Loucy (cell line): Measurements from ENCODE around the gene SCD5.

Experiments
- H2AFZ ChIP-seq: fragments of 200-600 bp; sonication (generic); 2 replicates; pipeline ENCODE4 v1.6.0; 2016; ENCODE audit warnings: antibody characterized with exemption, mild to moderate bottlenecking, low read length, moderate library complexity
- H3F3A ChIP-seq: fragments of 200-600 bp; 2 replicates; pipeline ENCODE4 v1.6.0; 2016; ENCODE audit warnings: antibody characterized with exemption, low read depth, mild to moderate bottlenecking
- H3K27me3 ChIP-seq: fragments of 200-600 bp; sonication (generic); 2 replicates; pipeline ENCODE4 v1.6.1; 2014; ENCODE audit warnings: low read length, mild to moderate bottlenecking; ENCODE audit not compliant: insufficient read depth, poor library complexity, severe bottlenecking
- H3K36me3 ChIP-seq: fragments of 200-600 bp; sonication (generic); 2 replicates; pipeline ENCODE4 v1.6.1; 2016; ENCODE audit warnings: low read length; ENCODE audit not compliant: insufficient read depth
- H3K4me1 ChIP-seq: fragments of 200-600 bp; sonication (generic); 2 replicates; pipeline ENCODE4 v1.5.1; 2014; ENCODE audit warnings: low read length, mild to moderate bottlenecking; ENCODE audit not compliant: insufficient read depth, poor library complexity, severe bottlenecking
- H3K4me2 ChIP-seq: fragments of 200-600 bp; sonication (generic); 2 replicates; pipeline ENCODE4 v1.6.0; 2014; ENCODE audit warnings: antibody characterized with exemption, low read length, low read depth, mild to moderate bottlenecking; ENCODE audit not compliant: poor library complexity, severe bottlenecking
- H3K4me3 ChIP-seq: fragments of 200-600 bp; sonication (generic); 2 replicates; pipeline ENCODE4 v1.5.1; 2014; ENCODE audit warnings: low read length, mild to moderate bottlenecking, mixed read lengths; ENCODE audit not compliant: poor library complexity, severe bottlenecking
- H3K79me2 ChIP-seq: fragments of 200-600 bp; sonication (generic); 2 replicates; pipeline ENCODE4 v1.6.1; 2014; ENCODE audit warnings: low read length; ENCODE audit not compliant: insufficient read depth
- H3K9ac ChIP-seq: fragments of 200-600 bp; sonication (generic); 2 replicates; pipeline ENCODE4 v1.6.0; 2014; ENCODE audit warnings: mild to moderate bottlenecking, low read depth, low read length, moderate library complexity; ENCODE audit not compliant: poor library complexity, severe bottlenecking
- H3K9me2 ChIP-seq: fragments of 200-600 bp; sonication (generic); replicated peaks from 2 replicates; pipeline ENCODE4 v1.6.1; 2016; ENCODE audit warnings: low read depth, low read length, mixed read lengths
- H3K9me3 ChIP-seq: fragments of 200-600 bp; sonication (generic); 2 replicates; pipeline ENCODE4 v1.6.1; 2014; ENCODE audit warnings: mild to moderate bottlenecking, antibody characterized with exemption, low read length, low read depth; ENCODE audit not compliant: insufficient read depth
- H4K20me1 ChIP-seq: fragments of 200-600 bp; sonication (generic); 2 replicates; pipeline ENCODE4 v1.6.0; 2014; ENCODE audit warnings: antibody characterized with exemption, low read length, mild to moderate bottlenecking; ENCODE audit not compliant: insufficient read depth, poor library complexity, severe bottlenecking
- EZH2phosphoT487 ChIP-seq: fragments of 200-600 bp; IDR thresholded peaks from 2 replicates; pipeline ENCODE4 v1.6.1; 2018; ENCODE audit warnings: antibody characterized with exemption, mild to moderate bottlenecking, moderate library complexity, borderline replicate concordance
- TF ChIP-seq, protein P1 (sequence below): fragments of 200-600 bp; sonication (generic); conservative IDR thresholded peaks from 2 replicates; pipeline ENCODE4 v1.5.1; 2014; ENCODE audit warnings: mild to moderate bottlenecking, antibody characterized with exemption, low read length

Gene SCD5

DNA sequence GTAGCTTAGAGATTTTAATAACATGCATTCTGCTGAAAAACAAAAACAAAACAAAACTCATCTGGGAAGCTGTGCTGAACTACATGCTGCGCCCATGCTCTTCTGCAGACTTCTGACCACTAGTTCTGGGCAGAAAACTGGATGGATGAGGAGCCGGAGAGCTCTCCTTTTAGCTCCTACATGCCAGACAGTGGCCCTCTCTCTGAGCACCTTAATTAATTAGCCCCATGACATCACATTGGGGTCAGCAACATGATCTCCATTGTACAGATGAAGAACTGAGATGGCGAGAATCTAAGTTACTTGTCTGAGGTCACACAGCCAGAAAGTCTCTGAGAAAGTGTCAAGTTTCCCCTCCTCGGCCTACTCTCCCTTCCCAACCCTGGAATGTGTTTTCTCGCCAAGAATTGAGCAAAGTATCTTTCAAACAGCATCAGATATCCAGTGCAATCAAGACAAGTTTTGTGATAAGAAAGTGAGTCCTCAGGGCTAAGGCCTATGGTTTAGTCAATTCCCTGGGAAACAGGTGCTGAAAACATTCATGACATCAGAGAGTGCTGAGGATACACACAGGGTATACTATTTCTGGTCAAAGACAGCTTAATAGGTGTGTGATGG is 21.6 kb downstream of the SCD5 start:
- no peaks in the 10 kb centered on the region for H3K9me2 ChIP-seq
- H3K9me3 ChIP-seq: no peaks in the 10 kb centered on the region
- no peaks in the 10 kb centered on the region for H4K20me1 ChIP-seq
- peaks cover 6% of the 10 kb centered on the region for H3F3A ChIP-seq
- no peak overlapping the region for H3K4me3 ChIP-seq
- peaks cover 38% of the 10 kb centered on the region for H3K79me2 ChIP-seq
- no peak overlapping the region for H3K9ac ChIP-seq
- no peak for TF ChIP-seq EZH2phosphoT487
- TF ChIP-seq, protein P1, sequence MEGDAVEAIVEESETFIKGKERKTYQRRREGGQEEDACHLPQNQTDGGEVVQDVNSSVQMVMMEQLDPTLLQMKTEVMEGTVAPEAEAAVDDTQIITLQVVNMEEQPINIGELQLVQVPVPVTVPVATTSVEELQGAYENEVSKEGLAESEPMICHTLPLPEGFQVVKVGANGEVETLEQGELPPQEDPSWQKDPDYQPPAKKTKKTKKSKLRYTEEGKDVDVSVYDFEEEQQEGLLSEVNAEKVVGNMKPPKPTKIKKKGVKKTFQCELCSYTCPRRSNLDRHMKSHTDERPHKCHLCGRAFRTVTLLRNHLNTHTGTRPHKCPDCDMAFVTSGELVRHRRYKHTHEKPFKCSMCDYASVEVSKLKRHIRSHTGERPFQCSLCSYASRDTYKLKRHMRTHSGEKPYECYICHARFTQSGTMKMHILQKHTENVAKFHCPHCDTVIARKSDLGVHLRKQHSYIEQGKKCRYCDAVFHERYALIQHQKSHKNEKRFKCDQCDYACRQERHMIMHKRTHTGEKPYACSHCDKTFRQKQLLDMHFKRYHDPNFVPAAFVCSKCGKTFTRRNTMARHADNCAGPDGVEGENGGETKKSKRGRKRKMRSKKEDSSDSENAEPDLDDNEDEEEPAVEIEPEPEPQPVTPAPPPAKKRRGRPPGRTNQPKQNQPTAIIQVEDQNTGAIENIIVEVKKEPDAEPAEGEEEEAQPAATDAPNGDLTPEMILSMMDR: no peak
- no peak overlapping the region for H3K4me2 ChIP-seq
- no peak overlapping the region for H2AFZ ChIP-seq
- H3K4me1 ChIP-seq: peaks cover 28% of the 10 kb centered on the region
- no peaks in the 10 kb centered on the region; the same call in 1 of the 2 replicates for H3K36me3 ChIP-seq
- no peaks in the 10 kb centered on the region for H3K27me3 ChIP-seq

DNA sequence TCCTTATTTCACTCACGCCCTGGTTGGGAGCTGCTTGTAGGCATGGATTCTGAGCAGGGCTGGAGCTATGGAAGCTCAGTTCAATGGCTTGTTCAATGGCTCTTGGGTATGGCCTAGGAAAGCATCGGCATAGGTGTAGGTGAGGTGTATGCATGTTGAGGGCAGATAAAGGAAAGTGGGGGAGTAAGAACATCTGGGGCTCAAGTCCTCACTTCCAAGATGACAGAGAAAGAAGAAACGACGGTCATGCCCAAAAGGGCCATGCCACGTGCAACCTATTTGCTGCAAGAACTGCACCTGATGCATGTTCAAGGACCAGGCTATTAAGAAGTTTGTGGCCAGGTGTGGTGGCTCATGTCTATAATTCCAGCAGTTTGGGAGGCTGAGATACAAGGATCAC is 23.4 kb downstream of the SCD5 start:
- H3K9ac ChIP-seq: no peak overlapping the region
- no peaks in the 10 kb centered on the region for H3K9me3 ChIP-seq
- H3K27me3 ChIP-seq: no peaks in the 10 kb centered on the region
- H3K9me2 ChIP-seq: no peaks in the 10 kb centered on the region
- no peak for TF ChIP-seq EZH2phosphoT487
- TF ChIP-seq, protein P1: no peak
- H3K4me2 ChIP-seq: no peak overlapping the region
- no peak overlapping the region for H3K4me3 ChIP-seq
- H3F3A ChIP-seq: peaks cover 2% of the 10 kb centered on the region
- H3K4me1 ChIP-seq: peaks cover 13% of the 10 kb centered on the region
- H4K20me1 ChIP-seq: no peaks in the 10 kb centered on the region
- H3K36me3 ChIP-seq: no peaks in the 10 kb centered on the region; the same call in 1 of the 2 replicates
- peaks cover 35% of the 10 kb centered on the region for H3K79me2 ChIP-seq
- no peak overlapping the region for H2AFZ ChIP-seq

DNA sequence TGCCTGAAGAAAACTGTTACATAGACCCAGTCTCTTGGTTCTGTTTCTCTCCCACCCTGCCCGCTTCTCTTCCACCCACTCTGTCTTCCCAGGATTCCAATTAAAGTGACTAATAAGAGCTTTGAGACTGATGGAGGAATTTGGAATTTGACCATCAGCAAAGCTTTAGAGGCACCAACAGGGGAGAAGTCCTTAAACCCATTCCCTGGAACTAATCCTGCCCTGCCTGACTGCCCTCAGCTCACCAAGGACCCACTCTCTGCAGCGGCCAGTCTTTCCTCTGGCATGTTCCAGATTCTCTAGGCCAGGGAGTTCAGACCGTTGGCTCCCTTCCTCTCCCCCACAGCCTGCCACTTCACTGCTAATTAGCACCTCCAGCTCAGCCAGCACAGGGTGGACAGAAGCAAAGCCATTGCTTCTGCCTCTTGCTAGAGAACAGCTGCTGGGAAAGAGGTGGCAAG is 23.9 kb downstream of the SCD5 start:
- H2AFZ ChIP-seq: no peak overlapping the region
- H3K9me2 ChIP-seq: no peaks in the 10 kb centered on the region
- H3K9ac ChIP-seq: no peak overlapping the region
- H3F3A ChIP-seq: no peaks in the 10 kb centered on the region
- H3K36me3 ChIP-seq: no peaks in the 10 kb centered on the region; the same call in 1 of the 2 replicates
- TF ChIP-seq EZH2phosphoT487: no peak
- TF ChIP-seq, protein P1: no peak
- H3K27me3 ChIP-seq: no peaks in the 10 kb centered on the region
- H4K20me1 ChIP-seq: no peaks in the 10 kb centered on the region
- H3K79me2 ChIP-seq: peaks cover 35% of the 10 kb centered on the region
- H3K4me3 ChIP-seq: no peak overlapping the region
- no peak overlapping the region for H3K4me2 ChIP-seq
- peaks cover 7% of the 10 kb centered on the region for H3K4me1 ChIP-seq
- no peaks in the 10 kb centered on the region for H3K9me3 ChIP-seq
